HG03460 (cell line): ENCODE measurements around the gene ZYG11B.
"Not testable (repeated sequence)": the region's sequence is repeated elsewhere in the genome, so short reads cannot be mapped to it uniquely, and the experiment has no call there.

Experiments used
- ATAC-seq: cut with Tn5 transposase; IDR thresholded peaks from one replicate; pipeline ENCODE4 v1.9.1; 2021; ENCODE audit not compliant: unreplicated experiment

The ZYG11B gene

GRCh38 chr1:52726265-52727113, at the start of gene ZYG11B:
Gene ZYG11B (plus strand): TSS chr1:52726453. CDS start chr1:52726654, 201 bp downstream.
- ATAC-seq: peak; percentile 95

GRCh38 chr1:52677076-52677806, 49.0 kb upstream of the ZYG11B start:
- no peak for ATAC-seq

GRCh38 chr1:52679048-52679447, 47.2 kb upstream of the ZYG11B start:
- no peak for ATAC-seq

DNA sequence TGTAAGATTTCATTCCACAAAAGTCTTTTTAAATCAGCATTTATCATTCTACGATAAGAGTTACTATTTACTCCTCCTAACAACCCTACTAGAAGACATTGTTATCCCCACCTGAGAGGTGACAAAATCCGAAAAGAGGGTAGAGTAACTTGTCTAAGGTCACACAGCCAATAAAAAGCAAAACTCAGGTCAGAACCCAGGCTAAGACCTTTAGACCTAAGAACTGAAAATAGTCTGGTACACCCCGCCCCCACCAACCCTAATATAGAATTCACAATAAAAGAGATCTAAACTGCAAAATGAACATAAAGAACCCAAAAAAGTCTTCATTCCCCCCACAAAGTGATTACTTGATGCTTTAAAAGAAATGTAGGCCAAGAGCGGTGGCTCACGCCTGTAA, 46.8 kb upstream of the ZYG11B start:
- no peak for ATAC-seq

- no peak for ATAC-seq
Measured at GRCh38 chr1:52680353-52680752, 45.9 kb upstream of the ZYG11B start.

GRCh38 chr1:52681136-52681535, 45.1 kb upstream of the ZYG11B start:
- no peak for ATAC-seq

GRCh38 chr1:52683367-52683940, 42.8 kb upstream of the ZYG11B start:
- no peak for ATAC-seq

DNA sequence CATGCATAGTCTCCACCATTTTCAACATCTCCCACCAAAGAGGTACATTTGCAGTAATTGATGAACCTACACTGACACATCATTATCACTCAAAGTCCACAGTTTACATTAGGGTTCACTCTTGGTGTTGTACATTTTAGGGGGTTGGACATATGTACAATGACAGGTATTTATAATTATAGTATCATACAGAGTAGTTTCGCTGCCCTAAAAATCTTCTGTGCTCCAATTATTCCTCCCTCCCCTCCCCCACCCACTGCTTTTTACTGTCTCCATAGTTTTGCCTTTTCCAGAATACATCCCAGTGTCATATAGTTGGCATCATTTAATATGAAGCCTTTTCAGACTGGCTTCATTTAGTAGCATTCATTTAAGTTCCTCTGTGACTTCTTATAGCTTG, 41.7 kb upstream of the ZYG11B start:
- no peak for ATAC-seq

- ATAC-seq: peak; percentile 87
Measured at GRCh38 chr1:52686261-52686751, 39.9 kb upstream of the ZYG11B start.

GRCh38 chr1:52686830-52687229, 39.4 kb upstream of the ZYG11B start:
- no peak for ATAC-seq

DNA sequence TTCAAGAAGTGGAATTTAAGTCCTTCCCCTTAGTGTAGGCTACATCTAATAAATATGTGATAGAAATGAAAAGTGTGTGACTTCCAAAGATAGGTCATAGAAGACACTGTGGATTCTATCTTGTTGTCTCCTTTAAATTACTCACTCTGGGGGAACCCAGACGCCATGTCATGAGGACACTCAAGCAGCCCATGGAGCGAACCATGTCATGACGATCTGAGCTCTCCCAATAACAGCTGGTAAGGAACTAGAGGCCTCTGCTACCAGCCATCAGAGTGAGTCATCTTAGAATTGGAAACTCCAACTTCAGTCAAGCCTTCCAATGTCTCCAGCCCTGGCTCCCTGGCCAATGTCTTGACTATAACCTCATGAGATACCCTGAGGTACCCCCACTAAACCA, 34.4 kb upstream of the ZYG11B start:
- ATAC-seq: no peak

DNA sequence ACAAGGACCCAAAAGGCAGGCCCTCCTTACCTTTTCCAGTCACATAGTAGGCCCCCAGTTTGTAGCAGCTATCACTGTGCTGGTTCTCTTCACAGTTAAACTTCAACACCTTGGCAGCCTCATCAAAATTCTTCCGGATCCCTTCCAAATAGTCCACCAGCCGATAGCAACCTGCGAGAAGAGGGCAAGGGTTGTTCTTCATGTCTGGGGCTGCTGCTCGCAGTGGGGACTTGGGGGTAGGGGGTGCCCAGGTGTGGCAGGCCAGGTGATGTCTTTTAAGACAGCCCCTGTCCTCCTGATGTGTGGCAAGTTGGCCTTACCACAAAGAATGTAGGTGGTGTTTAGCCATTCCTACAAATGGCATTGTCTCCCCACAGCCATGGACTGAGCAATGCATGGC, 33.6 kb upstream of the ZYG11B start:
- no peak for ATAC-seq

DNA sequence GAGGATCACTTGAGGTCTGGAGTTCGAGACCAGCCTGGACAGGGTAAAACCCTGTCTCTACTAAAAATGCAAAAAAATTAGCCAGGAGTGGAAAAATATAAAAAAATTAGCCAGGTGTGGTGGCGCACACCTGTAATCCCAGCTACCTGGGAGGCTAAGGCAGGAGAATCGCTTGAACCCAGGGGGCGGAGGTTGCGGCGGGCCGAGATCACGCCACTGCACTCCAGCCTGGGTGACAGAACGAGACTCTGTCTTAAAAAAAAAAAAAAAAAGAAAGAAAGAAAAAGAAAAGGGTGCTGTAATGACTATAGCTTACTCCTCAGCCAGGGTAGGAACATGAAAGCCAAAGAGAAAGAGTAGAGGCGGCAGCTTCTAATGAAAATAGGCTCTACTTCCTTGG, 32.9 kb upstream of the ZYG11B start:
- ATAC-seq: not testable (repeated sequence)

- no peak for ATAC-seq
Measured at GRCh38 chr1:52693843-52694242, 32.4 kb upstream of the ZYG11B start.

DNA sequence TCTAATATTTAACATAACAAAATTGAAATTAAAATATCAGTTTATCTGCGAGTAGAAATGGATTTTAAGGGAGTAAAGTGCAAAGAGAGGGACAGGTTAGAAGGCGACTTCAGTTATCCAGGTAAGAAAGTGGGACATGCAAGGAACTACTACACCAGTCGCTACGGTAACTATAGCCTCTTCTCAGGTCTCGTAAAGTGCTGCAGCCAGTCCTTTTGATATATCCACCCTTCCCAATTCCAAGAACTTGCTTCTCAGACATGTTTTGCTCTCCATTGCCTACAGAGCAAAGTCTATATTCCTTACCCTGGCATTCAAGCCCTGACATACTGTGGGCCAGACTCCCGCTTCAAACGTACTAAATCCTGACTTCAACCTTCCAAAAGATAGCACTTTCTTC, 30.6 kb upstream of the ZYG11B start:
- ATAC-seq: no peak

GRCh38 chr1:52697795-52698674, 28.2 kb upstream of the ZYG11B start, which contains the start of gene COA7:
Gene COA7 (minus strand): TSS chr1:52698347. CDS start chr1:52698326, 21 bp downstream.
- peak; percentile 42 for ATAC-seq

DNA sequence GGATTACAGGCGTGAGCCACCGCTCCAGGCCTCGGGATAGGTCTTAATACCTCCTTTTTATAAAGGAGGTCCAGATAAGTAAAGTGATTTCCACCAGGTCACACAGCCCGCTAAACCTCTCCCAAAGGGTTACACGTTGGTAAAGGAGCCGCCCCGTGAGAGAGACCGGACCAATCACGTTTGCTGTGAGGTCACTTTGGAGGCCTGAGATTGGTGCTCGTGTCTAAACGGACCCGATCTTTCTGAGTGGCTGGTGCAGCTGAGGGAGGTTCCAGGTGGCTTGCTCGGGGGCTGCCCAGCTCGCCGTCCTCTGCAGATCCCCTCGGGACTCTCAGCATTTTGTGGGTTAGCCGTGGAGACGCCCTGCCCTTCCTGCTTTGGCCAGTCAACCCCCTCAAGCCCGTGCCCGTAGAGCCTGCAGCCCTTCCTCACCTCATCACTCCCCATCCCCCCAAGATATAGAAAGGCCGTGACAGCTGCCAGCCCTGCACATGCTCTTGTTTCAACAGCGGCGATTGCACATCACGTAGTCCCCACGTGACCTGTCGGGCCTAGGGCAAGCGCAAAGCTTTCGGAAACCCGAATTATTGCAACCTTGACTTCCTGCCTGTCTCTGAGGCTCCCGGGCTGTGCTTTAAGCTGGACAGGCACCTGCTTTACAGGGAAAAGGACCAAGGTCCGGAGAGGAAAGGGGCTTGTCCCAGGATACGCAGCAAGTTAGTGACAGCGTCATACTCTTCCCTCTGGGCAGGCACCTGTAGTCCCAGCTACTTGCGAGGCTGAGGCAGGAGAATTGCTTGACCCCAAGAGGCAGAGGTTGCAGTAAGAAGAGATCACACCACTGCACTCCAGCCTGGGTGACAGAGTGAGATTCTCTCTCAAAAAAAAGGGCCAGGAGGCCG, 23.1 kb upstream of the ZYG11B start:
- ATAC-seq: peak; percentile 89

DNA sequence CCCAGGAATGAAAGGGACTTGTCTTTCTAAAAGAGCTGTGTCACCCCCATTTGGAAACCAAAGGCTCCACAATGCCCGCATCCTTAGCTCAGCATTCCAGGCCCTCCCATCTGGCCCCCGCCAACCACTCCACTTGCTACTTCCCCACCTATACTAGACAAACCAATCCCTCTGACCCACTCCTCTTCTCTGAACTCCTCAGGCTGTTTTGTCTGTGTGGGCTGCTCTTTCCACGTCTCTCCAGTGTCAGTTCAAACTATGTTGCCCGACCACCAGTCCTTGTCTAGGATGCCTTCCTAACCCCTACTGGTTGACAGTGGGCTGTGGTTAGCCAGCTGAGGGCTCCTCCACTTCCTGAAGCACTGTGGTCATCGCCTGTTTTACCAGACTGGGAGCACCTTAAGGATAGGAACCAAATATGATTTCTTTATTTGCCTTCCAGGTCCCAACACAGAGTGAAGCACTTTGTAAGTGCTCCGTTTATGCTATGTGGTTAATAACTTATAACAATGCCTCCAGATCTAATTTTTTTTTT, 20.1 kb upstream of the ZYG11B start:
- ATAC-seq: no peak
